AG04449 (cell line): ENCODE data around the gene DLGAP1.

Experiments
- CTCF ChIA-PET: fragments of 350-600 bp; formaldehyde crosslinking; extraction: SDS; loops from one replicate; lab custom pipeline; 2021; ENCODE audit warnings: antibody characterized with exemption; lab: Yijun Ruan, JAX
- POLR2A ChIA-PET: fragments of 400-600, 350-600 bp; formaldehyde crosslinking; extraction: SDS; loops from one replicate; lab custom pipeline; 2020; ENCODE audit warnings: antibody characterized with exemption, inconsistent platforms; lab: Yijun Ruan, JAX
- DNase-seq: peaks from one replicate; pipeline ENCODE4 v3.0.0-alpha.2; 2010; ENCODE audit warnings: low read depth, low spot score
- H3K4me3 ChIP-seq: 2 replicates; pipeline ENCODE4 v1.5.1; 2011; ENCODE audit warnings: low read depth, mild to moderate bottlenecking, control low read depth, low read length
- TF ChIP-seq, protein P1 (sequence below): IDR thresholded peaks from one replicate; pipeline ENCODE4 v1.5.1; 2011; ENCODE audit warnings: mild to moderate bottlenecking, moderate library complexity, low read length, control low read depth, inconsistent platforms; ENCODE audit not compliant: insufficient read depth; ENCODE audit errors: missing control alignments

The DLGAP1 gene

DNA sequence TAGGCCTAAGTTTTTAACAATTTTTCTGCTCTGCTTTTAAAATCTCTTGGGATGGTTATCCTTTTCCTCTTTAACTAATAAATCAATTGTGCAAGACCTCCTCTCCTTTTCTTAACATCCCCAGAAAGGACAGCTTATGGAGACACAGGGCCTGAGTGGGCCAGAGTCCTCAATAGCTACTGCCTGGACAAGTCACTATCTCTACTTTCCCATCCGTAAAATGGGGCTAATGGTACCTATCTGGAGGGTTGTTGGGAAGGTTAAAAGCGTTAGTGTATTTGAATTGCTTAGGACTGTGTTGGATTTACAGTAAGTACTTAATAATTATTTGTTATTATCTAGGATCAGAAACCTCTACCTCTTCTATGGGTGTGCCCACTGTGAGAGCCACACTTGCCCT, 945.1 kb downstream of the DLGAP1 start:
- TF ChIP-seq, protein P1, sequence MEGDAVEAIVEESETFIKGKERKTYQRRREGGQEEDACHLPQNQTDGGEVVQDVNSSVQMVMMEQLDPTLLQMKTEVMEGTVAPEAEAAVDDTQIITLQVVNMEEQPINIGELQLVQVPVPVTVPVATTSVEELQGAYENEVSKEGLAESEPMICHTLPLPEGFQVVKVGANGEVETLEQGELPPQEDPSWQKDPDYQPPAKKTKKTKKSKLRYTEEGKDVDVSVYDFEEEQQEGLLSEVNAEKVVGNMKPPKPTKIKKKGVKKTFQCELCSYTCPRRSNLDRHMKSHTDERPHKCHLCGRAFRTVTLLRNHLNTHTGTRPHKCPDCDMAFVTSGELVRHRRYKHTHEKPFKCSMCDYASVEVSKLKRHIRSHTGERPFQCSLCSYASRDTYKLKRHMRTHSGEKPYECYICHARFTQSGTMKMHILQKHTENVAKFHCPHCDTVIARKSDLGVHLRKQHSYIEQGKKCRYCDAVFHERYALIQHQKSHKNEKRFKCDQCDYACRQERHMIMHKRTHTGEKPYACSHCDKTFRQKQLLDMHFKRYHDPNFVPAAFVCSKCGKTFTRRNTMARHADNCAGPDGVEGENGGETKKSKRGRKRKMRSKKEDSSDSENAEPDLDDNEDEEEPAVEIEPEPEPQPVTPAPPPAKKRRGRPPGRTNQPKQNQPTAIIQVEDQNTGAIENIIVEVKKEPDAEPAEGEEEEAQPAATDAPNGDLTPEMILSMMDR = no peak
- no peak overlapping the region for H3K4me3 ChIP-seq
- ChIA-PET POLR2A (no interaction called here), CTCF (interaction anchor here (1.3 kb wide), 1 partner anchor 9 kb away, joined by 4 read pairs; no protein-coding TSS in a partner anchor)
- DNase-seq = no peak

DNA sequence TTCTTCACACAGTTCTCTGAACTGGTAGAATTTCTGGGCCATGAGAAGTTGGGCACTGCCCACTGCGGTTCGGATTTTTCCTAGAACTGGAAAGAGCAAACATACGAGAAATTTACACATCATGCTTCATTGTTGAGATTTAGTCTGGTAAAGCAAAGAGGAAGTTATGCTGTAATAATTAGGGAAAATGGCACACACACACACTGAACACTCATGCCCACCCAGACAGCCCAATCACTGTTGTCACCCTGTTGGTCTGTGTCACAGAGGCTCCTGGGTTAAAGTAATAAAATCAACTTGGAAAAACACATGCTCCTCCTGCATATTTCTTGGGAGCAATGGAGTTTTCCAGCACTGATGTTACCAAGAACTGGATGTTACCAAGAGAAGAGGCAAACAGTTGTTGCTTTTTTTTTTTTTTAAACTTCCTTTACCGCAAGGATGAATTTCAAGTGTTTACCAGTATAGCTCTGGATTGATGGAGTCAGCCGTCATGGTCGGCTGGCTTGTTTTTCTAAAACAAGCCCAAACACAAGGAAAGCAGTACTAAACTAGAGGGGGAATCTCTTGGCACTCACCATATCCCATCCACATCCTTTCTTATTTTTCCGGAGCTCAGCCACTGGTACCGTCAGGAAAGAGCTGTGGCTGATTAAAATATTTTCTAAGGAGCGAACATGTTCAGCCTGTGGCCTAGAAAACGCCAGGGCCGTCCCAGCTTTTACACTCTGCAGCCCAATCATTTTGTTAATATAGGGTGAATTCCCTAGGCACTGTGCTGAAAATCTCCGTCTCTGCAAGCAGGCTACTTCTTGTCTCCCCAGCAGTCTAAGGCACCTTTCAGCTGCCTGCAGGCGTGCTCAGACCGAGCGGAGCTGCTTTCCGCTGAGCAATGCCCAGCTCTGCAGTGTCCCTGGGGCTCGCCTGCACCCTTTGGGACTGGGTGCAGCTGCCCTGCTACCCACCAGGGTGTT, 946.2 kb downstream of the DLGAP1 start:
- no peak overlapping the region for H3K4me3 ChIP-seq
- ChIA-PET CTCF (interaction anchor here (1.3 to 1.4 kb wide), 2 partner anchors 8 to 77 kb away, joined by 4 read pairs; no protein-coding TSS in a partner anchor), POLR2A (no interaction called here)
- TF ChIP-seq, protein P1 = no peak
- DNase-seq = no peak

DNA sequence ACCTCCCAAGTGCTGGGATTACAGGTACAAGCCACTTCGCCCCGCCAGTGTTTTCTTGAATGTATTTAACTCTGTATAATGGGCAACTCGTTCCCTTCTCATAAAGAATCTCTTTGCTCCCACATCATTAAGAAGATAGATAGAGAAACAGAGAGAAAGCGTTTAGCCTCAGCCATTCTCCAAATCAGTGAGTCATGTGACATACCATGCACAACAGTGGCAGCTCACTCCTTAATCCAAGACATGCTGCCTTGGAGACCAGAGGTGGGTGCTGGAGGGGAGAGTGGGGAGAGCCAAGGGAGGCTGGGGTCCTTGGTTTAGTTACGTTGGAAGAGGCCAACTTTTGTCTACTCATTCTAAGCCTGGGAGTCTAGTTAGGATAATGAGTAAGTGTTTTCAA, 950.5 kb downstream of the DLGAP1 start:
- DNase-seq = no peak
- CTCF ChIA-PET = interaction anchor here (1.1 kb wide), 1 partner anchor 23 kb away, joined by 3 read pairs; no protein-coding TSS in a partner anchor
- TF ChIP-seq, protein P1 = no peak
- POLR2A ChIA-PET = no interaction called here
- no peak overlapping the region for H3K4me3 ChIP-seq

DNA sequence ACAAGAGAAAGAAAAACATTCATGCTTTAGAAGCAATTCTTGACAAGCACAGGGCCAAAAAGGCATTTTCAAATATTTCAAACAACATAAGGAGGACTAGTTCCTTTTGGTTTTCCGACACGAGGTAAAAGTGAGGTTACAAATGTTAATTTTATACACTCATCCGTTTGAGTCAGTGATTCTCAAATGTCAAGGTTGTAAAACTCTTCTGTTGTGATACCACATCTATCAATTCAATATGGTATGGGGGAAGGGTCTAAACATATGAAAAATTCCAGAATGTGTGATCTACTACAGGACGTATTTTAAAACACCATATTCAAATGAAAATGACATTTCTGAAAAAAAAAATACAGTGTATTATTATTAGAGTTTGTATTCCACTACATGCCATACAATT, 952.5 kb downstream of the DLGAP1 start:
- no peak overlapping the region for H3K4me3 ChIP-seq
- DNase-seq = no peak
- TF ChIP-seq, protein P1 = no peak
- ChIA-PET CTCF (no interaction called here), POLR2A (no interaction called here)

DNA sequence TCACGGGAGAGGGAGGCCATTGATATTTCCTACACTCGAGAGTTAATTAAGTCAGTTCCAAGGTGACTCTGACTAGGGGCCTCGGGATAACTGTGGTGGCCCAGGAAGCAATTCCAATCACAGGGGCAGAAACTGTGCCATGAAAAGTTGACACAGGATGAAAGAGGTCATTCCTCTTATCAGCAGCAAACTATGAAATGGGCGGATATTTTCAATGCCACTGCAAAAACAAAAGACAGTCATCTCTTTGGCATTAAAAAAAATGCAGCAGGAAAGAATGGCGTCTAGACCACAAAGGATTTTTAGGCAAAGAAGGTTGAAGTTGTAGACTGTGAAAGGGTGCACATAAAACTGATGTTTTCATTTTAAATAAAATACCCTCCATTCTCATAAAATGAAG, 955.1 kb downstream of the DLGAP1 start:
- TF ChIP-seq, protein P1 = no peak
- POLR2A ChIA-PET = no interaction called here
- no peak for DNase-seq
- no peak overlapping the region for H3K4me3 ChIP-seq
- CTCF ChIA-PET = interaction anchor here (0.7 to 4.0 kb wide), 4 partner anchors 45 to 166 kb away, joined by 3 to 17 read pairs (median 4); no protein-coding TSS in a partner anchor

DNA sequence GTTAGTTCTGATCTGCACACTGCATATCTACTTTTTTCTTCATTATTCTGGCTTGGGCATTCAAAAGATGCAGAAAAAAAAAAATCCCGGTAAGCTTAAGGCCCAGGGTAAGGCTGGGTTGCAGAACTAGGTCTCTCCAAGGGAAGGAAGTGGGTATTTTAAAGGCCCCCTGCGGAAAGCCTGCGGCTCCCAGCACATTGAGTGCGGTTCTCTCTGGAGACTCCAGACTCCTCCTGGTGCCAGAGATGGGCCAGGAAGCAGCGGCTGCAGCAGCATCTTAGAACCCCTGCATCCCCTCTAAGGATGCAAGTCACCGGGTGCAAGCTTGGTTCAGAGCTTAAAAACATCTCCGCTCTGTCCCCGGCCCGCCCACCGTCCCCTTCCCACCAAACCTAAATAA, 955.6 kb downstream of the DLGAP1 start:
- TF ChIP-seq, protein P1 = no peak
- DNase-seq = no peak
- CTCF ChIA-PET = interaction anchor here (0.7 to 4.0 kb wide), 4 partner anchors 45 to 167 kb away, joined by 3 to 17 read pairs (median 4); no protein-coding TSS in a partner anchor
- H3K4me3 ChIP-seq = peak overlapping the region; percentile 42
- POLR2A ChIA-PET = no interaction called here
